Right lobe of liver (tissue), 6 donors: ENCODE data around the gene RAB43. TPM values are rescaled to one million over a fixed set of nuclear protein-coding genes. Genes with fewer than 3 reads are reported as not detected.

Experiments used
- ATAC-seq, 4 donors: fragments of 200-7000 bp; cut with Tn5 transposase; one replicate each; pipeline ENCODE4 v1.9.1; 2020; ENCODE audit warnings: mild to moderate bottlenecking in 4 of 4, moderate library complexity in 4 of 4
- DNase-seq, 3 donors: peaks; one replicate each; pipeline ENCODE4 v3.0.0-alpha.2; 2020
- H3K27ac ChIP-seq, 3 donors: fragments of 200-600 bp; one replicate each; pipeline ENCODE4 v1.8.0; 2022
- H3K27me3 ChIP-seq, 2 donors: fragments of 200-600 bp; one replicate each; pipeline ENCODE4 v1.8.0; 2022
- H3K36me3 ChIP-seq, 4 donors: fragments of 200-600 bp; sonication (generic) in 1 of 4; one replicate each; pipeline versions ENCODE4 v1.5.1 to v1.8.0; 2017 to 2022; ENCODE audit warnings: control low read depth in 1 of 4
- H3K4me1 ChIP-seq, 4 donors: fragments of 200-600 bp; sonication (generic) in 1 of 4; one replicate each; pipeline versions ENCODE4 v1.5.1 to v1.8.0; 2017 to 2022; ENCODE audit warnings: control low read depth in 1 of 4
- H3K4me3 ChIP-seq, 3 donors: fragments of 200-600 bp; one replicate each; pipeline ENCODE4 v1.8.0; 2022
- H3K9me3 ChIP-seq, 4 donors: fragments of 200-600 bp; sonication (generic) in 1 of 4; one replicate each; pipeline versions ENCODE4 v1.5.1 to v1.8.0; 2017 to 2022; ENCODE audit warnings: control low read depth in 1 of 4
- POLR2A ChIP-seq: fragments of 450-650 bp; IDR thresholded peaks from one replicate; pipeline ENCODE4 v1.6.1; 2017; ENCODE audit warnings: antibody characterized with exemption, mild to moderate bottlenecking
- WGBS: methylation state at CpG from one replicate; pipeline ENCODE4 v1.1.6; 2018; ENCODE audit warnings: low coverage, low lambda C conversion rate; ENCODE audit not compliant: insufficient coverage; ENCODE audit errors: missing lambda C conversion rate; 5-methylcytosine and 5-hydroxymethylcytosine counted together
- intact Hi-C, 2 donors: fragments of 100-400 bp; cut with DNase I; formaldehyde crosslinking; loops; one replicate each; pipeline versions ENCODE4 v1.11.2 to v1.14.1; 2022
- total RNA-seq, 6 experiments: library from RNA; depleted of rRNA in 2 of 6; stranded (reverse); fragments of >200 nt in 2 of 6; fragmentation: NEBNext Ultra II Directional in 3 of 6; extraction: Animal tissue kit (Norgen Biotek cat#: 25700) in 3 of 6; gene quantifications; one replicate each; pipeline versions ENCODE4 v1.1.0 to v1.2.4, GENCODE V29; 2016 to 2023
- TF ChIP-seq, protein P1 (sequence below), 4 donors: fragments of 200-600 bp in 3 of 4; fragments of 450-650 bp in 1 of 4; IDR thresholded peaks; one replicate each; pipeline versions ENCODE4 v1.5.1 to v1.8.0; 2016 to 2022; ENCODE audit warnings: antibody characterized with exemption in 4 of 4, mild to moderate bottlenecking in 2 of 4
- donor health status: DM: no; HTN: yes; CAD: no.
- donor health status: DM: no; HTN: no; CAD: no.
- donor health status: DM: no; HTN: no; CAD: no.
- donor health status: DM: no; HTN: yes; CAD: no.
- donor health status: DM: no; HTN: yes; CAD: no.

The RAB43 gene
- total RNA-seq, 6 experiments from 2014 or later = 21.8 to 67.2 (median 38.5) TPM

DNA sequence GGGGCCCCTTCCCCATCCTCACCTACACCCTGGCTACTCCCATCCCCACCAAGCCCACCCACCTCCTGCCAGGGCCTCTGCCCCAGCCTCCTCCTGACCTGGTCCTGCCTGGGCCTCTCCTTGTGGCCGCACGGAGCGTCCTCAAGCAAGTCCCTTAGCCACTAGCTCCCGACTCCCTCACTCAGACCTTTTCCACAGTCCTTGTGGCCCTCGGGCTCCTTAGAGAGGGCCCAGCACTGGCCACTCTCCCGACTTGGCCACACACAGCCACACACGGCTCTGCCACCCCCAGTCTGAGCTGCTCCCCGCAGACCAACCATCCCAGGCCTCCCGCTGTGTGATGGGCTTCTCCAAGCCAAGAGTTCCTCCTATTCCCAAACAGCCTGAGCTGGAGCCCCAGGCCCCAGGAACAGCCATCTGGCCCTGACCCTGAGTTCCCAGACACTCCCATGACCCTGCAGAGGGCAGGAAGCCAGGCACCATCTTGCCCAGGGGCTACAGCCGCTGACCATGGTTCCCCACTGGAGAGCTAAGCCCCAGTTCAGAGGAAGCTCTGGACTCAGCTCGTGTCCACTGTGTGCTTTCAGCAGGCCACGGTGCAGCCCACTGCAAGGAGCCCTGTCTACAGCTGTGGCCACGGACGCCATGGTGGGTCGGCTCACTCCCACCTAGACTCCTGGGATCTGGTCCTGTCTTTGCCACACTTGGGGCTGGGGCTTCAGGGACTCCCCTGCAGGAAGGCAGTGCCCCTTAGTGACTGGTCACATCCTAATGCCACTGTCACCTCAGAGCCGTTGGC lies 7.0 kb upstream of the RAB43 start:
- Histone ChIP-seq H3K27me3 (no peaks in the 10 kb centered on the region), H3K36me3 (peaks cover 0 to 39% (median 20%) of the 10 kb centered on the region in 4 donors), H3K4me1 (peaks cover 0 to 14% (median 3%) of the 10 kb centered on the region in 4 donors), H3K27ac (no peak overlapping the region), H3K4me3 (no peak overlapping the region), H3K9me3 (no peaks in the 10 kb centered on the region)
- no peak for TF ChIP-seq POLR2A
- TF ChIP-seq, protein P1, sequence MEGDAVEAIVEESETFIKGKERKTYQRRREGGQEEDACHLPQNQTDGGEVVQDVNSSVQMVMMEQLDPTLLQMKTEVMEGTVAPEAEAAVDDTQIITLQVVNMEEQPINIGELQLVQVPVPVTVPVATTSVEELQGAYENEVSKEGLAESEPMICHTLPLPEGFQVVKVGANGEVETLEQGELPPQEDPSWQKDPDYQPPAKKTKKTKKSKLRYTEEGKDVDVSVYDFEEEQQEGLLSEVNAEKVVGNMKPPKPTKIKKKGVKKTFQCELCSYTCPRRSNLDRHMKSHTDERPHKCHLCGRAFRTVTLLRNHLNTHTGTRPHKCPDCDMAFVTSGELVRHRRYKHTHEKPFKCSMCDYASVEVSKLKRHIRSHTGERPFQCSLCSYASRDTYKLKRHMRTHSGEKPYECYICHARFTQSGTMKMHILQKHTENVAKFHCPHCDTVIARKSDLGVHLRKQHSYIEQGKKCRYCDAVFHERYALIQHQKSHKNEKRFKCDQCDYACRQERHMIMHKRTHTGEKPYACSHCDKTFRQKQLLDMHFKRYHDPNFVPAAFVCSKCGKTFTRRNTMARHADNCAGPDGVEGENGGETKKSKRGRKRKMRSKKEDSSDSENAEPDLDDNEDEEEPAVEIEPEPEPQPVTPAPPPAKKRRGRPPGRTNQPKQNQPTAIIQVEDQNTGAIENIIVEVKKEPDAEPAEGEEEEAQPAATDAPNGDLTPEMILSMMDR (IDR thresholded peaks at IDR 0.05) = no peak
- intact Hi-C loops = no loop called here
- 100% methylated on average over 4 of the region's 16 CpGs for WGBS
- DNase-seq (no peak), ATAC-seq (no peak)

DNA sequence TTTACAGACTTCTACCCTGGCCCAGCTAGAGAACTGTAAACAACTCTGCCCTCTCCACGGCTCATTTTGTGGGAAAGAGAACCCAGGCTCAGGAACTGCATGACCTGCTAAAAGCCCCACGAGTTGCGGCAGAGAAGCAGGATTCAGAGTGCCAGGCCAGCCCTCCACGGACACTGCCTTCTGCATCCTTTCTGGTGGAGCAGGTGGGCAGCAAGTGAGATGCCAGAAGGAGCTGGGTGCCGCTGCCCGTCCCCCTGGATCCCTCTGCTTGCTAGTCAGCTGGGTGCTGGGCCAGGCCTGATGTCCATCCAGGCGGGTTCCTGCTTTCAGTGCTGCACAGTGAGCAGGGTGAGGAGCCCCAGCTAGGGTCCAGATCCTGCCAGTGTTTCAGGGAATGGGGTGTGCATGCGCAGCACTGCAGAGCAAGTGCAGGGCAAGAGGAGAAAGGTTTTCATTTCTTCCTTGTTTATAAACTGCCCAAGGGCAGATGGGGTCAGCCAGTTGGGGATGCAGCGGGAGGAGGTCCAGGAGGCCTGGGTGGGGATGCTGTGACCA lies 5.2 kb upstream of the RAB43 start:
- no peak for DNase-seq
- Histone ChIP-seq H3K27me3 (no peaks in the 10 kb centered on the region), H3K27ac (no peak overlapping the region), H3K36me3 (peaks cover 0 to 28% (median 12%) of the 10 kb centered on the region in 4 donors), H3K4me1 (peaks cover 0 to 26% (median 7%) of the 10 kb centered on the region in 4 donors), H3K9me3 (no peaks in the 10 kb centered on the region), H3K4me3 (no peak overlapping the region)
- TF ChIP-seq, protein P1 (IDR thresholded peaks at IDR 0.05) = no peak
- TF ChIP-seq POLR2A = no peak
- intact Hi-C loops = no loop called here
- ATAC-seq = no peak
- WGBS = 75% methylated on average over 3 of the region's 9 CpGs

DNA sequence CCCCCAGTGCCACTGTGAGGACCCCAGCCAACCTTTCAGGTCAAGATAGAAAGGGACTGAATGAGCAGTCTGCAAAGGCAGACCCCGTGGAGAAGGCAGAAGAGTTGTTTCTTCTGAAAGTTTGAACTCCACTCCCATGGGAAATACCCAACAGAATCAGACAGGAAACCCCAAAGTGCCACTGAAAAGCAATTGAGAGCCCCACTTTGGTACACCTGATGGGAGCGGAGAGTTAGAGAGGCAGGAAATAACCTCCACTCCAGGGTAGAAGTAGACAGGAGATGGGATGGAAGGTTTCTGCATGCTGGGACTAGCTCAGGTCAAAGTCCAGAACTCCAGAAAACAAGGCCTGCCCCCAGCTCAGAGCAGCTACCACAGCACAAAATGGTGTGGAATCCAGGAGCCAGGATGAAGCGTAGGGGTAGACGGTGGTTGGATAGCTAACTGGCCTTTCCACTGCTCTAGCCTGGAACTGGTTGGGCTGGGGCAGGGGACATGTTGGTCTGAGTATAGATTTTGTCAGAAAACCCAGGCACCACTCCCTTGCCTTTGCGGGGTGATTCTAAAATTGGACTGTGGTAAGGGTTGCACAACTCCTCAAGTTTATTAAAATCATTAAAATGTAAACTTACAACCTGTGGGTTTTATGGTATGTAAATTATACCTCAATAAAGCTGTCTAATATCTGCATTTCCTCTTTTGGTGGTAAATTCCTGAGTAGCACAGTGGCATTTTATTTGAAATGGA lies 1.9 kb upstream of the RAB43 start:
- Histone ChIP-seq H3K27ac (peak overlapping the region in 2 of 3 donors; percentile 47 to 67), H3K4me3 (no peak overlapping the region), H3K36me3 (peaks cover 0 to 2% (median 0%) of the 10 kb centered on the region in 4 donors), H3K4me1 (peaks cover 0 to 22% (median 8%) of the 10 kb centered on the region in 4 donors), H3K27me3 (no peaks in the 10 kb centered on the region), H3K9me3 (no peaks in the 10 kb centered on the region)
- intact Hi-C loops = no loop called here
- TF ChIP-seq, protein P1 (IDR thresholded peaks at IDR 0.05) = no peak
- TF ChIP-seq POLR2A = no peak
- DNase-seq (peak in 1 of 3 donors; percentile 63), ATAC-seq (peak in 2 of 4 donors; percentile 1 to 5)
- 32% methylated on average over 3 of the region's 5 CpGs for WGBS

DNA sequence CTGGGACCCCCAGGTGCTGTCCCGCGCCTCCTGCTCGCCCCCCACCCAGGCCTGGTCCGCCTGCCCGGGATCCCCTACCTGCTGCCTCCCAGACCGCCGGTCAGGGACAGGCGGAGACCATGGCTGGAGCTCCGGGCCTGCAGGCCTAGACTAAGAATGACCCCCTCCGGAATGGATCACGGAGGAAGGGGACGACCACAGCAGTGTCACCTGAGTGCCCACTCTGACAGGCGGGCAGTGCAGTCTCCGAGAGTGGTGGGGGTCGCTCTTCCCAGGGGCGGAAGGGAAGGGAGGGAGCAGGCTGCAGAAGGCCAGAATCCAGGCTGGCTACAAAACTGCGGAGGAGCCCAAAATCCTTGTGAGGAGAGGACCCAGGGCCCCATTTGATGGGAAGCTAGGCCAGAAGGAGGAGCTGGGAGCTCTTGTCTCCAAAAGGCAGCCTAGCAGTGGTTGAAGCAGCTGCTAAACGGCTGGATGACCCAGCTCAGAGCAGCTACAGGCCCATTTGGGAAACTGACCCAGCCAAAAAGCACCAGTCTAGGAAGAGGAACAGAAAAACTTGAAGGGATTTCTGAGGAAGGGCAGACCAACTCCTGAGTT lies 908 bp upstream of the RAB43 start:
- intact Hi-C loops = no loop called here
- no peak overlapping the region for H3K4me3 ChIP-seq
- DNase-seq (no peak), ATAC-seq (no peak)
- no peaks in the 10 kb centered on the region for H3K27me3 ChIP-seq
- peak overlapping the region in 2 of 3 donors; percentile 47 to 67 for H3K27ac ChIP-seq
- H3K9me3 ChIP-seq = no peaks in the 10 kb centered on the region
- 40% methylated on average over 3 of the region's 18 CpGs for WGBS
- no peaks in the 10 kb centered on the region for H3K36me3 ChIP-seq
- H3K4me1 ChIP-seq = peaks cover 0 to 32% (median 13%) of the 10 kb centered on the region in 4 donors
- TF ChIP-seq POLR2A = no peak
- TF ChIP-seq, protein P1 (IDR thresholded peaks at IDR 0.05) = no peak
